KMS-11 (cell line): ENCODE data around the gene KCNS3.

Experiments used
- H2AFZ ChIP-seq: fragments of 200-600 bp; sonication (generic); 2 replicates; pipeline ENCODE4 v1.6.1; 2016; ENCODE audit warnings: antibody characterized with exemption, mixed run types, low read depth
- H3K27ac ChIP-seq: fragments of 200-600 bp; sonication (generic); 2 replicates; pipeline ENCODE4 v1.6.1; 2016; ENCODE audit warnings: mild to moderate bottlenecking, mixed run types
- H3K27me3 ChIP-seq: fragments of 200-600 bp; sonication (generic); 2 replicates; pipeline ENCODE4 v1.6.1; 2017; ENCODE audit warnings: mild to moderate bottlenecking, low read depth, mixed run types, moderate library complexity; ENCODE audit not compliant: insufficient read depth
- H3K36me3 ChIP-seq: fragments of 200-600 bp; sonication (generic); 2 replicates; pipeline ENCODE4 v1.6.1; 2017; ENCODE audit warnings: mild to moderate bottlenecking, mixed run types; ENCODE audit not compliant: insufficient read depth
- H3K4me1 ChIP-seq: fragments of 200-600 bp; sonication (generic); 2 replicates; pipeline ENCODE4 v1.6.1; 2016; ENCODE audit warnings: mild to moderate bottlenecking, low read depth, mixed run types; ENCODE audit not compliant: poor library complexity, severe bottlenecking
- H3K4me2 ChIP-seq: fragments of 200-600 bp; sonication (generic); 2 replicates; pipeline ENCODE4 v1.7.0; 2016; ENCODE audit warnings: mild to moderate bottlenecking, mixed run types
- H3K4me3 ChIP-seq: fragments of 200-600 bp; sonication (generic); IDR thresholded peaks from 2 replicates; pipeline ENCODE4 v1.6.1; 2017; ENCODE audit warnings: low read depth, low read length, mixed read lengths; ENCODE audit not compliant: insufficient read depth
- H3K79me2 ChIP-seq: fragments of 200-600 bp; sonication (generic); 2 replicates; pipeline ENCODE4 v1.6.1; 2016; ENCODE audit warnings: low read depth, mixed run types; ENCODE audit not compliant: insufficient read depth
- H3K9ac ChIP-seq: fragments of 200-600 bp; sonication (generic); 2 replicates; pipeline ENCODE4 v1.6.1; 2016; ENCODE audit warnings: mild to moderate bottlenecking, mixed run types
- H4K20me1 ChIP-seq: fragments of 200-600 bp; sonication (generic); 2 replicates; pipeline ENCODE4 v1.6.1; 2016; ENCODE audit warnings: mild to moderate bottlenecking, mixed run types; ENCODE audit not compliant: insufficient read depth
- TF ChIP-seq, protein P1 (sequence below): fragments of 200-600 bp; sonication (generic); conservative IDR thresholded peaks from 2 replicates; pipeline ENCODE4 v1.6.1; 2017; ENCODE audit warnings: low read depth, mild to moderate bottlenecking, antibody characterized with exemption, low read length, moderate library complexity, mixed read lengths

Gene KCNS3

DNA sequence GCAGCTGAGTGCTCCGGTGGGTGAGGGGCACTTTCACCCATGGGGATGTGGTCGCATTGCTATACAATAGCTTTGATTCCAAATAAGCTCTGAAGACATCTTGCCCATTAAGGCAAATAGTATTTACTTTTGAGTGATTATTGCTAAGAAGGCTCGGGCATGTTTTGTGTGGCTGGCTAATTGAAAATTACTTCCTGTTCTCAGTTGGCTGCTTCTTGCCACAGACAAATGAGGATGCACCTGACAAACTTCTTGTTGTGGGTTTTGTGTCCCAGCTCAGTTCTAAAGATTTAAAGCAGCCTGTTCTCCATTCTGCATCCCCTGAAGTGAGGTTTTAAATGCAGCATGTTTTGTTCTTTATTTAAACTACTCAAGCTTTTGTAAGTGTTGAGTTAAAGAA, 88.3 kb downstream of the KCNS3 start:
- TF ChIP-seq, protein P1, sequence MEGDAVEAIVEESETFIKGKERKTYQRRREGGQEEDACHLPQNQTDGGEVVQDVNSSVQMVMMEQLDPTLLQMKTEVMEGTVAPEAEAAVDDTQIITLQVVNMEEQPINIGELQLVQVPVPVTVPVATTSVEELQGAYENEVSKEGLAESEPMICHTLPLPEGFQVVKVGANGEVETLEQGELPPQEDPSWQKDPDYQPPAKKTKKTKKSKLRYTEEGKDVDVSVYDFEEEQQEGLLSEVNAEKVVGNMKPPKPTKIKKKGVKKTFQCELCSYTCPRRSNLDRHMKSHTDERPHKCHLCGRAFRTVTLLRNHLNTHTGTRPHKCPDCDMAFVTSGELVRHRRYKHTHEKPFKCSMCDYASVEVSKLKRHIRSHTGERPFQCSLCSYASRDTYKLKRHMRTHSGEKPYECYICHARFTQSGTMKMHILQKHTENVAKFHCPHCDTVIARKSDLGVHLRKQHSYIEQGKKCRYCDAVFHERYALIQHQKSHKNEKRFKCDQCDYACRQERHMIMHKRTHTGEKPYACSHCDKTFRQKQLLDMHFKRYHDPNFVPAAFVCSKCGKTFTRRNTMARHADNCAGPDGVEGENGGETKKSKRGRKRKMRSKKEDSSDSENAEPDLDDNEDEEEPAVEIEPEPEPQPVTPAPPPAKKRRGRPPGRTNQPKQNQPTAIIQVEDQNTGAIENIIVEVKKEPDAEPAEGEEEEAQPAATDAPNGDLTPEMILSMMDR, result no peak
- no peaks in the 10 kb centered on the region for H3K4me1 ChIP-seq
- no peaks in the 10 kb centered on the region for H3K79me2 ChIP-seq
- H2AFZ ChIP-seq, result no peak overlapping the region
- H4K20me1 ChIP-seq, result no peaks in the 10 kb centered on the region
- no peak overlapping the region for H3K4me2 ChIP-seq
- no peaks in the 10 kb centered on the region for H3K36me3 ChIP-seq
- no peaks in the 10 kb centered on the region for H3K27me3 ChIP-seq
- H3K27ac ChIP-seq, result no peak overlapping the region
- no peak overlapping the region for H3K9ac ChIP-seq
- no peak overlapping the region for H3K4me3 ChIP-seq

DNA sequence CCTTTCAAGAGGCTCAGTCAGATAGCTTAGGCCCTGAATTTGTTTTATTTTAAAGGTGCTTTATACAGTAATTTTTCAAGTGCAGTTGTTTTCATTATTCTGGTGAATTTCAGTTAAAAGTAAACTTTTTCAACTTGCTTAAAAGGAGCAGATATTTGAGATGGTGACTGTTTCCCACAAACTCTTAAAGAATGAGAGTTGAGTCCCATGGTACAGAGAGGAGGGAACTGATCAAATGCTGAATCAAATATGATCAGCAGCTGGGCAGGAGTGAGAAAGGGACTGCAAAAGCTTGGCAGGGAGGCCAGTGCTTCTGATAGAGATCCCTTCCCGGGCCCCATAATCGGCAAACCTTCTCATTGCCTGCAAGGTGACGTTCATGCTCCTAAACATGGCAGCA, 91.2 kb downstream of the KCNS3 start:
- TF ChIP-seq, protein P1, result no peak
- Histone ChIP-seq H2AFZ (no peak overlapping the region), H3K4me2 (no peak overlapping the region), H3K27me3 (no peaks in the 10 kb centered on the region), H3K27ac (no peak overlapping the region), H3K36me3 (no peaks in the 10 kb centered on the region), H3K9ac (no peak overlapping the region), H3K4me1 (no peaks in the 10 kb centered on the region), H4K20me1 (no peaks in the 10 kb centered on the region), H3K79me2 (no peaks in the 10 kb centered on the region), H3K4me3 (no peak overlapping the region)

DNA sequence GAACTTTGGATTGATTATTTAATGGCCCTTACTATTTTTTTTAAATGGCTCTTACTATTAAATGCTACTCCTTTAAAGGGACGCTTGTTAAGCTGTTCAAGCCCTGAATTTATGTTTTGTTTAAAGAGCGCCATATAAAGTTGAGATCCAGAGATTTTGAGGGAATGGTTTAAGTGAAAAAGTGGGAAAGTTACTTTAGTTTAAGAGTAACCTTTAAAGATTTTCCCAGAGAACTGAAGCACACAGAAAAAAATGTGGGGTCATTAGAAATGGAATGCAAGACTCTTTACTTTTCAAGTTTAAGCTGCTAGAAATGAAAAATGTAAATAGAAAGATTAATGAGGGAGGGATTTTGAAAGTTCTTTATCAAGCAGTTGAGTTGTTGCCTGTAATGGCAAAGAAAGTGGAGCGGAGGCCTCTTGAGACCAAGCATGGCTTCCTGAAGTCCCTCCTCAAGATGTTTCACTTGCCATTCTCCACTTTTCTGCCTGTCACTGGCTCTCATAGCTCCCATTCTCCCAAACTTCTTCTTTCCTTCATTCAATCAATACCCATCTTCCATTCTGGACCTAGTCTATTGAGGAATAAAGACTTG, 93.2 kb downstream of the KCNS3 start:
- no peak overlapping the region for H3K4me2 ChIP-seq

DNA sequence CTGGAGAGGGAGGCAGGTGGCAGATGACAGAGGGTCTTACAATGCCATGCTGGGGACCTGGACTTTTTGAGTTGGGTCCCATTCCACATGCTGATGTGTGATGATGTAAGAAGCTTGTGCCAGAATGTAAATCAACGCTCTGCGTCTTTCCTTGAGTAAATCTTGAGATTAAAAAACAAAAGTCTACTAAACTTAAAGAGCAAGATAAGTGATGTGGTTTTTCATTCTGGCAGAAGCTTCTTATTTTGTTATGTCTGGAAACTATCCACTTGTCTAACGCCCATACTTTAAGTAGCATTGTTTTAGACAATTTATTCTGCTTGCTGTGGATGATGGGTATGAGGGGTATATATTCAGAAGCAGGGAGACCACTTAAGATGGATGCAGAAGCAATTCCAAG, 94.5 kb downstream of the KCNS3 start:
- Histone ChIP-seq H2AFZ (no peak overlapping the region), H3K79me2 (no peaks in the 10 kb centered on the region), H3K4me3 (no peak overlapping the region), H3K9ac (no peak overlapping the region), H3K4me1 (no peaks in the 10 kb centered on the region), H3K36me3 (no peaks in the 10 kb centered on the region), H3K27me3 (no peaks in the 10 kb centered on the region), H4K20me1 (no peaks in the 10 kb centered on the region), H3K27ac (no peak overlapping the region), H3K4me2 (no peak overlapping the region)
- TF ChIP-seq, protein P1, result no peak

More for the DNA sequence above, 93.2 kb downstream of the KCNS3 start:
- Histone ChIP-seq H3K4me3 (no peak overlapping the region), H3K36me3 (no peaks in the 10 kb centered on the region), H2AFZ (no peak overlapping the region), H3K27me3 (no peaks in the 10 kb centered on the region), H3K27ac (no peak overlapping the region), H4K20me1 (no peaks in the 10 kb centered on the region), H3K9ac (no peak overlapping the region), H3K79me2 (no peaks in the 10 kb centered on the region), H3K4me1 (no peaks in the 10 kb centered on the region)
- TF ChIP-seq, protein P1, result no peak
